Non-pigmented ciliary epithelial cell (primary cell): ENCODE results near the gene ABCG5.

Experiments used
- DNase-seq: peaks from one replicate; pipeline ENCODE4 v3.0.0-alpha.2; 2010; ENCODE audit warnings: low read depth

ABCG5 gene

GRCh38 chr2:43838560-43839267 lies at the start of gene ABCG5, which contains the start of gene ABCG8:
ABCG5 (minus strand) TSS chr2:43838839; CDS start chr2:43838679, 160 bp downstream.
ABCG8 (plus strand) TSS chr2:43838971; CDS start chr2:43839054, 83 bp downstream.
- no peak for DNase-seq

DNA sequence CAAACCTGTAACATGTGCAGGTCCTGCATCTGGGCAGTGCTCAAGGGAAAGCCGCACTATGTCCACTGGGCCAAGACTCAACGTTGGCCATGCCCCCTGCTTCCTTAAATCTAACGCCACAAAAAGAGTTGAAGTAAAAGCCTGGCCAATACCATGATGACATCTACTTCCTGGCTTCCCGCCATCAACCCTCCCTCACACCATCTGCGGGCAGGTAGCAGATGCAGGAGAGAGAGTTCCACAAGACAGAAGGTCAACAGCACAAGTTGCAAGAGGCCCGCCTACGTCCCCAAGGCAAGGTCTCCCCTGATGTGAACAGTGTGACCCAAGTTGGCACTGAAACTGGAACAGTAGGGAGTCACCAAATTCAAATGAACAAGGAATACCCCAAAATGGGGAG lies 48.5 kb upstream of the ABCG5 start:
- DNase-seq: no peak

GRCh38 chr2:43885132-43885632 lies 46.5 kb upstream of the ABCG5 start:
- no peak for DNase-seq

- DNase-seq: no peak
These were observed 46.0 kb upstream of the ABCG5 start for GRCh38 chr2:43884689-43885088.

DNA sequence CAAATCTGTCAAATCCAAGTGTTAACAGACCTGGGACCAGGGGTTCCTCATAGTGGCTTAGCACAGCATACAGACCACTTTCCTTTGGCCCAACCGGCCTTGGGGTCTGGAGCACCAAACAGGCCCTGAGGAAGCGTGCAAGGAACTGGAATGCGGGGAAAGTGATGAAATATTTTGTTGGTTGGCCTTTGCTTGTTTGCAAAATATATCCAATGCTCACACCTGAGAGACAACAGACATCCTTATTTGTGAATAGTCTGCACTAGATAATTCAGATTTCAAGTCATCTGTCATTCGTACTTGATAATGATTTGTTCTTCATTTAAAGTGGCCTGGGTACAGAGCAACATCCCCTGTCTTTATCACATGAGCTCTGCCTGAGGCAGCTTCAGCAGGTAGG lies 43.7 kb upstream of the ABCG5 start:
- DNase-seq: no peak

GRCh38 chr2:43880952-43881351 lies 42.3 kb upstream of the ABCG5 start:
- no peak for DNase-seq

DNA sequence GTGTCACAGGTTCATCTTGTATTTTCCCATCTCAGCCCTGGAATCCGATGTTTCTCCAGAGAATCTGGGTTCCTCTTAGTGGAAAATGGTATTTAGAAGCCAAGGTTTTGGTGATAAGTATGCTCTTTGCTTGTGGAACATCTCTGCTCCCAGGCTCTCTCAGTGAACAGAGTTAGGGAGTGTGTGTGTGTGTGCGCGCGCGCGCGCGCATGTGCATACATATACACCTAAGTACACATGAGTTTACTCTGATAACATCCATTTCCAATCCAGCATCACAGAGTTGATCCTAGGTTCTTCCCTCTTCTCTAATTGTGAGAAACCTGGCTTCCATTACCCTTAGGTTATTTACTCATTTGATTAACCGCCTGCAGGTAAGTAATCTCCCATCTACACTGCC lies 41.8 kb upstream of the ABCG5 start:
- DNase-seq: no peak

DNA sequence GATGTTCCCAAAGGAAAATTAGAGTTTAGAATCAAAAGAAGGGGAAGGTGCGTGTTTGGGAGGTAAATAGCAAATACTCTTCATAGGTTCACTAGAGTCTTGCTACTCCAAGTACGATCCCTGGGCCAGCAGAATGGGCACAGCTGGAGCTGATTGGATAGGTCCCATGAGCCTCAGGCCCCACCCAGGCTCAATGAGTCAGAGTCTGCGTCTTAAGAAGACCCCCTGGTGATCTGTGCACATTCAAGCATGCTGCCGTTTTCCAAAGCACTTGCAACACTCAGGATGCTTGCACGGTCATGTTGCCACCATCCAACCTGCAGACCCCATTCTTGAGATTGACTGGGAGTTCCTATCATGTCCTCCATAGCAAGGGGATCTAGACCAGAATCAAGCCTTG lies 40.6 kb upstream of the ABCG5 start:
- no peak for DNase-seq

- DNase-seq: no peak
These were observed 39.3 kb upstream of the ABCG5 start for GRCh38 chr2:43877782-43878464.

DNA sequence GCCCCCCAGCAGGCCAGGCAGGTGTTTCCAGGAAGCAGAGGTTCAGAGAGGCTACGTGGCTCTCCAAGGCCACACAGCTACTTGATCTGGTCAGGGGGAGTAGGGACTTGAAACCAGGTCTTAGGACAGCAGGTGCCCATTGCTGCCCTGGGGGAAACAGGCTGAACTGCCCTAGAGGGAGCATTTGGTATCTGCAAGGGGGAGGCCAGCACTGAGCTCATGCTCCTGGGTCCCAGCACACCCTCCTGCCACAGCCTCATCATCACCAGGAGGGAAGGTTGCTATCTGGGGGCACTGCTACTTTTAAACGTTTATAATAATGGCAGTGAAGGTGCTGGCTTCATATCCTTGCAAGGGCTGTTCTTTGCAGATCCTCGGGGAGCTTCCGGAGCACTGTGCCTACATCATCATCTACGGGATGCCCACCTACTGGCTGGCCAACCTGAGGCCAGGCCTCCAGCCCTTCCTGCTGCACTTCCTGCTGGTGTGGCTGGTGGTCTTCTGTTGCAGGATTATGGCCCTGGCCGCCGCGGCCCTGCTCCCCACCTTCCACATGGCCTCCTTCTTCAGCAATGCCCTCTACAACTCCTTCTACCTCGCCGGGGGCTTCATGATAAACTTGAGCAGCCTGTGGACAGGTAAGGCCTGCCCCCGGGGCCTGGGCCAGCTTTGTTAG lies 36.3 kb upstream of the ABCG5 start:
- no peak for DNase-seq

DNA sequence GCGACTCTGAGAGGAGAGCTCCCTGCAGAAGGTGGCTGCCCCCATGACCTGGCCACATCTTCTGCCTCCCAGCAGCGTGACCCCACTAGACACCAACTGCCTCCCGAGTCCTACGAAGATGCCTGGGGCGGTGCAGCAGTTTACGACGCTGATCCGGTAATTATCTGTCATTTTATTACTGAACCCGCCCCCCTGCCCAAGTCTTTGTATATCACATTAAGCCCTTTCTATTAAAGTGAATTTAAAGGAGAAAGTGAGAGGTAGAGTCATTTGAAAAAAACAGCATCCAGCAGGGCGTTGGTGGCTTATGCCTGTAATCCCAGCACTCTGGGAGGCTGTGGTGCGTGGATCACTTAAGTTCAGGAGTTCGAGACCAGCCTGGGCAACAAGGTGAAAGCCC lies 33.5 kb upstream of the ABCG5 start:
- no peak for DNase-seq

- DNase-seq: no peak
These were observed 16.7 kb upstream of the ABCG5 start for GRCh38 chr2:43855292-43855691.

GRCh38 chr2:43854671-43855070 lies 16.0 kb upstream of the ABCG5 start:
- DNase-seq: no peak

DNA sequence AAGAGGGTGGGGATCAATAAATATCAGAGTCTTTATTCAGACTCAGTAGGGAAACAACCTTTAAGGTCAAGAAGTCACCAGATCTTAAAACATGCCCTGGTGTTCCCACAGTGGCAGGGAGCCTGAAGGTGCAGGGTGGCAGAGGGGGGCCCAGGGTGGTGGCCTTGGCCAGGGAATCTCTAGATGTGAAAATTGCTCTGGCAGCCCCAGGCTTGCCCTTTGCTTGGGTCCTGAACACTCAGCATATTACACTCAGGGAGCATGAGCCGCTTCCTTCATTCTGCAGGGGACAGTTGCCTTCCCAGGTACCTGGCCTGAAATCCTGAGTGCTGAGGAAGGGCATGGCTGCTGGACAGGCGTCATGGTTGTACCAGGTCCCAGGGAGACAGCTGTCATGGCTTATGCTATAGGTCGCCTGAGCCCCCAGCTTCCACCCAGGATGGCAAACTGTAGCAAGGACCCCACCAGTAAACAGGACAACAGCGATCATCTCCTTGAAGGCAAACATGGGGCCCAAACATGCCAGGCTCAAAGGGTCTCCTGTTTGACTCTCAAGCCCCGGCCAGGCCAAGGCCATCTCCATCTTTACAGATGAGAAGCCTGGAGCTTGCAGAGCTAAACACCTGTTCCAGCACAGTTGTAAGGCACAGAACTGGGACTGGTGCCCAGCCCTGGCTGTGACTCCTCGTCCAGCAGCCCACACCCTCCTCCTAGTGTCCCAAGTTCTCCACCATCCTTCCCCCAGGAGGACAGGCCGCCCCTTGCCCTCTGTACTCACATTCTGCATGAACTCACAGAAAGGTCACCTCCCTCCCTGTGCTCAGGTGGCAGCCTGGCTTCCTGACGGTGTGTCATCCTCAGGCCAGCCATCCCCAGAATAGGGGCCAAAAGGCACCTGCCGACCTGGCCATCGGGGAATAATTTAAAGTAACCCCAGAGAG lies 14.8 kb upstream of the ABCG5 start:
- DNase-seq: no peak

DNA sequence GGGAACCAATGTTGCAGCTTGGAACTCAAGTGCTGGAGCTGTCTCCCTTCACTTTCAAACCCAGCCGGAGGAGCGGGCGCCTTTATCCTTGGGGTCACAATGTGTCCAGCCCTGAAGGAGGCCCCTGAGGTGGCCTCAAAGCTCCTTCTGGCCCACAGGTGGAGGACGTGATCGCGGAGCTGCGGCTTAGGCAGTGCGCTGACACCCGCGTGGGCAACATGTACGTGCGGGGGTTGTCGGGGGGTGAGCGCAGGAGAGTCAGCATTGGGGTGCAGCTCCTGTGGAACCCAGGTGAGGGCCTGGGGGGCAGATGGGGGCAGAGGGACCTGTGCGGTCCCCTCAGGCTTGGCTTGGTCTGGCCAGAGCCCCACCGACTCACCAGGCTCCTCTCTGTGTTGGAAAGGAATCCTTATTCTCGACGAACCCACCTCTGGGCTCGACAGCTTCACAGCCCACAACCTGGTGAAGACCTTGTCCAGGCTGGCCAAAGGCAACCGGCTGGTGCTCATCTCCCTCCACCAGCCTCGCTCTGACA lies 13.6 kb upstream of the ABCG5 start:
- no peak for DNase-seq

DNA sequence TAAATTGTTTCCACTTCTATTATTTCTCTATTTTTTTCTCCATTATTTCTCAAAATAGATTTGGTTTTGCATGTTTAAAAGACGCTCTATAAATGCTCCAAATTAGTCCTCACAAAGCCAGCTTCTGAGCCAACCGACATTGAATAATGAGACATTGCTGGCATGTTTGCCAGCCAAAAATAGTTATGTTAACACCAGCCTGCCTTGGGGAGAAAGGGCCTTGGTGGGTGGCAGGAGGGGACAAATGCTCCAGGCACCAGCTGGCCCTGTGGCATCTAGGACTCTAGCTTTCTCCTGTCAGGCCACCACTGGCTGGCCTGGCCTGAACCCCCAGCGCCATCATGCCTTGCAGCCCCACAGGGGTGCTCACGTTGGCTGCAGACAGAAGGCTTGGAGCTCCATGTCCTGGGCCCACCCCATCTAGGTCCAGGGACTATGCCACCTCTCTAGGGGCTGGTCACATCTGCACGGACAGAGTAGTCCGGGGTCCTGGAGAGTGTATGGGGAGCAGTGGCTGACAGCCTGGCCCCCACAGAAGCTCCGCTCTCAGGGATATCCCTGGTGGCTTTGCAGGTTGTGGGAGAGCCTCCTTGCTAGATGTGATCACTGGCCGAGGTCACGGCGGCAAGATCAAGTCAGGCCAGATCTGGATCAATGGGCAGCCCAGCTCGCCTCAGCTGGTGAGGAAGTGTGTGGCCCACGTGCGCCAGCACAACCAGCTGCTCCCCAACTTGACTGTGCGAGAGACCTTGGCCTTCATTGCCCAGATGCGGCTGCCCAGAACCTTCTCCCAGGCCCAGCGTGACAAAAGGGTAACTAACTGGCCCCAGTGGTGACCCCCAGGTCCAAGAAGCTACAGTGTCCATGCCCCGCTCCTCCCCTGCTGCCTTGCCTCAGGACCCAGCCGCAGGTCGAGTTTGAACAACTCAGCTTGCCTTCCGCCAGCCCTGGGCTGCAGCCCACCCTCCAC lies 12.7 kb upstream of the ABCG5 start:
- no peak for DNase-seq

GRCh38 chr2:43848214-43848613 lies 9.6 kb upstream of the ABCG5 start:
- no peak for DNase-seq

- DNase-seq: no peak
These were observed 7.6 kb upstream of the ABCG5 start for GRCh38 chr2:43846140-43846793.

- no peak for DNase-seq
These were observed 6.5 kb upstream of the ABCG5 start for GRCh38 chr2:43845181-43845580.

DNA sequence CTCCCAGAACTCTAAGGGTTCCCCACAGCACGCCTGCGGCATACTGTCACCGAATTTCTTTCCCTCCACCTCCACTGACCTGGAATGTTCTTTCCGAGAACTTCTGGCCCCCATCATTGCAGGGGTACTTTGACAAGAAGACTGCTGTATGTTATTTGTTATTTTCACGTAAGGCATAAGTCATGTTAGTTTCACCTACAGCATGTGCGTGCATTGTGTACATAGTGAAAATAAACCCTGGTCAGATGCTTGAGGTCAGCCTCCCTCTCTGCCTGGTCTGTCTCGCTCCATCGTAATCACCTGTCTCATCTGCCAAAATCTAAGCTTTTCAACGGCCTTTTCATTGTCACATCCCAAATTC lies 4.2 kb upstream of the ABCG5 start:
- no peak for DNase-seq
